ENCODE data around the gene POLR3G. TPM values are rescaled to one million over a fixed set of nuclear protein-coding genes. Genes with fewer than 3 reads are reported as not detected.

Gene POLR3G
- 20.7 and 32.6 TPM in 2 replicates for total RNA-seq (2014; rRNA removed; shearing (Covaris generic))

GRCh38 chr5:90474235-90475107 is at the start of gene POLR3G, which contains the start of gene MBLAC2:
Gene POLR3G, plus strand, starts transcription at chr5:90474864. Its CDS starts 10,704 bp downstream, at chr5:90485568.
Gene MBLAC2, minus strand, starts transcription at chr5:90474771. Its CDS starts 479 bp downstream, at chr5:90474292.
- DNase-seq (ENCODE audit: low read depth) = peak; percentile 95

DNA sequence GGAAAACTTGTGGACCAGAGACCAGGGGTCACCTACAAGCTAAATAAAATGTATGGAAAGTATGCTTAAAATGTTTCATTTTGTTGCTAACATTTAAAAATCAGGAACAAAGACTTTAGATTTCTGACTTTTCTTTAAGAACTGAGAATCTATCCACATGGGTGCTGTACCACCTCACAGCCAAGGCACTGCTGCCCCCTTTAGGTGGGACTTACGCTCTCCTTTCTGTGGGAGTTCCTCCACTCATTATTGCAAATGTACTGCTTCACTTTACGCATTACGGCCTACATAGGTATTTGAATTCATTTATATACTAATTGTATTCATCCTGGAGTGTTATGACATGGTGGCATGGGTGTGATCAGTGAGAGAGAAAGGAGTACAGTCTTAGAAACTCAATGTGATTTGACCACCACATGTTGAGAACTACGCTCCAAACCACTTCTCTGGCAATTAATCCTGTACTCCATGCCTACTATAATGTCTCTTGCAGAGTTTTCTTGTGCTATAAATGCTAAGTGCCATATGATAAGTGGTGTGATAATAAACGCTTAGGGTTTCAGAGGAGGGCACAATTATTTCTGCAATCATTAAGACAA is 40.4 kb upstream of the POLR3G start:
- DNase-seq (ENCODE audit: low read depth) = peak; percentile 58

DNA sequence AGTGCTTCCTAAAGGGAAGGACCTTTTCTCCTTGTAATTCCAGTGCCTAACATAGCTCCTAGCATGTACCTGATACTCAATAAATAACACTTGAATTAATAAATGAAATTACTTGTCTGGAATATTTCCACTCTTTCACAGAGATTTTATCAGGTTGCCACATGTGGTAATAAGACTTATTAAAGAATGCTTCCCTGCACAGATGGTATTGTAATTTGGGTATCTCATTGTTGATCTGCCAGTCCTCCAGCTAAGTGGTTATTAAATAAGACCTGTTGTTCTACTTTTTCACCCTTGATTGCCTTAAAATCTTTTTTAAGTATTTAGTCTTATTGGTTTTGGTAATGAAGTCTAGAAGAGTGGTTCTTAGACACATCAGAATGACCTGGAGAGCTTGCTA is 37.0 kb upstream of the POLR3G start:
- no peak for DNase-seq (ENCODE audit: low read depth)

GRCh38 chr5:90438100-90438499 is 36.6 kb upstream of the POLR3G start:
- DNase-seq (ENCODE audit: low read depth) = no peak

GRCh38 chr5:90440644-90441043 is 34.0 kb upstream of the POLR3G start:
- no peak for DNase-seq (ENCODE audit: low read depth)

- no peak for DNase-seq (ENCODE audit: low read depth)
Observed at GRCh38 chr5:90446961-90447360, 27.7 kb upstream of the POLR3G start.

- DNase-seq (ENCODE audit: low read depth) = no peak
Observed at GRCh38 chr5:90461288-90461687, 13.4 kb upstream of the POLR3G start.

DNA sequence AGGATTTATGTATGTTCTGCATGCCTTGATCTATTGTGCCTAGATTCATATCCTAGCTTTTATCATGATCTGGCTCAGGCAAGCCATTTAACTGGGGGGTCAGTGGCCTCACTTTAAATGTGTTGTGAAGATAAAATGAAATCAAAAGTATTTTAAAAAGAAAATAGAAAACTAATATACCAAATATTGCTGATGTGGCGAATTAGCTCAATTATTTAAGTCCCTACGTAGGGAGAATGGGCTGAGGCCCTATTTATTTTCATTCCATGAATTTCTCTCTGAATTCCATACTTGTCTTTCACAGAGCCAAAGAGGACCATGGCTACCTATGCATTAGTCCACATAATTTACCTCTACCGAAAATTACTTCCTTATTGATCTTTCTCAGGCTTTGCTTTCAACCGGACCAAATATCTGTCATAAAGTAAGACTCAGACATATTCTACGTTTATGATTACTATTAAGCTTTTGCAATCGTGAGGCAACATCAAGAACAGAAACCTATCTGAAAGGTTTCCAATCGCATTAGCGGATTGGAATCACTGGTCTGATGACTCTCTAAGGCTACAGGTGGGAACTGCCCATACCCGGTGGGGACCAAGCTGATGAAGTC is 1.8 kb upstream of the POLR3G start:
- no peak for DNase-seq (ENCODE audit: low read depth)

DNA sequence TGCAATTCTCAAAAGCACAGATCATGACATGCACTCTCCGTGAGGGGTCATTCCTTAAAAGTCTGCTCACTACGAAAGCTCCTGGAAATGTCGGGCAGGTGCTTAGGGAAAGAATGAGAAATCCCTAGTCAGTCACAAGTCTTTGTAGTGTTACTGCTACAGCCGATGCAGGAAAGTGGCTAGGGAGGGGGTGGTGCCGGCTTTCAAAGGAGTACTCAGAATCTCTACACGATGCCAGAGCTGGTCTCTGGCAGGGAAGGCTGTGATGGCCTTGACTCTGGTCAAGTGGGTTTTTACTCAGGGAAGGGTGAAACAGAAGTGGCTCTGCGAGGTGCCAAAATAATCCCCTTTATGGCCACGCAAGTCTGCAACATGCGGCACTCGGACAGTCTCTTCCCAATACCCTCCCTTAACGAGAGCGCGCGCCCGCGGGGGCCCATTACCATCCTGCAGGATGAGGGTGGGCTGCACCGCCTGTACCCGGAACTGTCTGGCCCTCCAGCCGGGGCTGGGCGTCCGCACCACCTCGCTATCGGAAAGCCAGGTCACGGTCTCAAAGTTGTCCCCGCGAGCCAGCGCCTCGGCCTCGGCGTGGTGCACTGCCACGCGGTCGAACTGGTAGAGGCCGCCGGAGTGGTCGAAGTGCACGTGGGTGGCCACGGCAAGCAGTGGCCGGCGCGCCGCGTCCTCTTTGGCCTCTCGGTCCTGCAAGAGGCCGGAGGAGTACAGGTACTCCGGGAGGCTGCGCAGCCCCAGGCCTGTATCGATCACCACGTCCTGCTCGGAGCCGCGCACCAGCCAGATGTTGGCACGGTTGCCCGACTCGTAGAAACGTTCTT is 1.0 kb upstream of the POLR3G start:
- peak; percentile 31 for DNase-seq (ENCODE audit: low read depth)

DNA sequence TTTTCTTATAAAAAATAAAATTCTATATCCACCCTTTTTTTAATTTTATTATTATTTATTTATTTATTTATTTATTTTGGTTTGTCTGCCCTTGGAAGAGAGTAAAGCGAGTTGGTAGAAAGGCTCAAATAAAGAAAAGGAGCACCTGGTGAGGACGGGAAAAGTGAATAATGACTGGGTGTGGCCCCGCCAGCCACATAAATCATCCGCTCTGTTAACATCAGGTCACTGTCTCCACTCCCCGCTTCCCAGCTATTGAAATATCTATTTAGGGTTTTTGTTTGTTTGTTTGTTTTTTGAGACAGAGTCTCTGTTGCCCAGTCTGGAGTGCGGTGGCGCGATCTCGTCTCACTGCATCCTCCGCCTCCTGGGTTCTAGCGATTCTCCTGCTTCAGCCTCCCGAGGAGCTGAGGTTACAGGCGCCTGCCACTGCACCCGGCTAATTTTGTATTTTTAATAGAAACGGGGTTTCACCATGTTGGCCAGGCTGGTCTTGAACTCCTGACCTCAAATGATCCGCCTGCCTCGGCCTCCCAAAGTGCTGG is 844 bp downstream of the POLR3G start:
- DNase-seq (ENCODE audit: low read depth) = no peak

DNA sequence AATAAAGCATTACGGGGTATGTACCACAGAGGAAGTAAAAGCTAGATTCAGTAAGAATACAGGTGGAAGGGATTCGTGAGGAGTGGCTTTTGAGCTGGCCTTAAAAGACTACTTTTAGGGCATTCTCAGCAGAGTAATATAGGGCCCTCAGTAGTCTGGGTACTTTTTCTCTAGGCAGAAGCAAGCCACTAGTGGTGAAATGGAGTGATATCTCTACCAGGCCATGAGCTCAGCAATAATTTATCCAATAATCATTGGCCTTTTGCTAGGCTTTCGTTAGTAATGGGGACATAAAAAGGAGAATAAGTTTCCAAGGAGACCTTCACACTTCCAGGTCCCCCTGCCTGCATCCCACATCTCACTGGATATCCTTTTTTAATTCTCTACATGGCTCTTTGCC is 1.7 kb downstream of the POLR3G start:
- no peak for DNase-seq (ENCODE audit: low read depth)

- DNase-seq (ENCODE audit: low read depth) = peak; percentile 25
Observed at GRCh38 chr5:90477073-90477472, 2.4 kb downstream of the POLR3G start.

GRCh38 chr5:90477621-90478215 is 3.1 kb downstream of the POLR3G start:
- DNase-seq (ENCODE audit: low read depth) = no peak

- DNase-seq (ENCODE audit: low read depth) = no peak
Observed at GRCh38 chr5:90479611-90480385, 5.1 kb downstream of the POLR3G start.

- no peak for DNase-seq (ENCODE audit: low read depth)
Observed at GRCh38 chr5:90480699-90481098, 6.0 kb downstream of the POLR3G start.

- no peak for DNase-seq (ENCODE audit: low read depth)
Observed at GRCh38 chr5:90483206-90483605, 8.5 kb downstream of the POLR3G start.

GRCh38 chr5:90484540-90484939 is 9.9 kb downstream of the POLR3G start:
- DNase-seq (ENCODE audit: low read depth) = no peak

DNA sequence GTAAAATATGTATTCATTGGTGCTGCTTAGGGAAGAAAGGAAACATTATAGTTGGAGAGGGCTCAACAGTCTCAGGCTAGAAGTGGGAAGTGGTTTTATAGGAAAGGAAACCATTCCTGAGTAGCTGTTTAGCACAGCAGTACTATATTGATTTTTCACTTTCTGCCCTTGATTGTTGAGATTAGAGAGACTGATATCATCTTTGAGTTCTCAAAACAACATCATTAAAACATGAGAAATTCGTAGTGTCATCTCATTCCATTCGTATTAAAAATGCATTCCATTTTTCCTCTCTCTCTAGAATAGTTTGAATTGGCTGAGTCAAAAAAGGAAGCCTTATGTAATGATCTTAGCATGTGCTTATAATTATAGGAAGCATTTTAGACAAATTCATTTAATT is 14.1 kb downstream of the POLR3G start:
- no peak for DNase-seq (ENCODE audit: low read depth)

DNA sequence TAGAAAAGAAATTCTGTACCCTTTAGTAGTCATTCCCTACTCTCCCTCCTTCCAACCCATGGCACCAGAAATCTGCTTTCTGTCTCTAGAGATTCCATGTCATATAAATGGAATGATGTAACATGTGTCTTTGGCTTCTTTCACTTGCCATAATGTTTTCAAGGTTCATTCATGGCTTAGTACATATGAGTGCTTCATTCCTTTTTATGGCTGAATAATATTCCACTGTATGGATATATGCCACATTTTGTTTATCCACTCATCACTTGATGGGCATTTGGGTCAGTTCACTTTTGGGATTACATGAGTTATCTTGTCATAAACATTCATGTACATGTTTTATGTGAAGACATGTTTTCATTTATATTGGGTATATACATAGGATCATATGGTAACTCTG is 19.4 kb downstream of the POLR3G start:
- no peak for DNase-seq (ENCODE audit: low read depth)

DNA sequence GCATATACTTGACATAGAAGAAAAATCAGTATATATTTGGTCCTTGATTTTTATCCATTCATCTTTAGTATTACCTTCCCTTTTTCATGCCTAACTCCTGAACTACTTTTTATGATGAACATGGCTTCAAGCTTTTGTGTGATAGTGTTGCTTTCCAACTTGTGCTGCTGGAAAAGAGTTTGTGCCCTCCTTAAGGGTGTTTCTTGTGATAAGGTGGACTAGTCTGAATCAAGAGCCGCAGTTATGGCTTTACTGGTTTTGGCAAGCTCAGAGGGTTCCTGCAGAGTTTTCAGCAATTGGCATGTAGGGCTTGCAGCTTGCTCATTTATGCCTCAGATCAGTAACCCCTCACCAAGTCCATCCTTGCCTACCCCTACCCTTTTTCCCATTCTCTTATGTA is 20.5 kb downstream of the POLR3G start:
- DNase-seq (ENCODE audit: low read depth) = no peak

All from Daoy (cell line).